NT2/D1 (cell line): ENCODE data around the gene OR1J2.

Experiments used
- YY1 ChIP-seq: IDR thresholded peaks from 2 replicates; pipeline ENCODE4 v1.6.1; 2011; ENCODE audit not compliant: insufficient read length, insufficient read depth
- ZNF274 ChIP-seq: IDR thresholded peaks from 2 replicates; pipeline ENCODE4 v1.6.1; 2011; ENCODE audit warnings: mild to moderate bottlenecking, low read depth, low read length

DNA sequence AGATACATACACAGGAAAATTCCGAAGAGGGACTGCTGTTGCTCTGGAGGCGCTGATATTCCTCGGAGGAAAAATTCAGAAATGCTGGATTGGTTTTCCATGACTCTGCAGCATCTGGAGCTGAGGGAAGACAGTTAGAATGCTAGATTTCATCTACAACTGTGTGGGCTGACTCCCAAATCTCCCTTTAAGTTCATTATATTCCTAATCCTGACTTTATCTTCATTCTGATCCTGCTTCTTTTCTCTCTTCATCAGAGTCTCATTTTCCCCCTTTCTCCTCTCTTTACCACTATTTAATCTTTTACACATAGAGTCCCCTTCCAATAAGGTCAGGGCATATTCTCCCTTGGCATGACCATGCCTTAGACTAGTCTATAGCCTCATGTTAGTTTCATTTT lies 16.6 kb downstream of the OR1J2 start, which contains the start of gene OR1N1:
- no peak for TF ChIP-seq YY1
- no peak for TF ChIP-seq ZNF274
